NOMO-1 treated with DMSO at 0.1 percent for 48 hours (cell line): ENCODE measurements around the gene LDB3.
"Not testable (repeated sequence)": the region's sequence is repeated elsewhere in the genome, so short reads cannot be mapped to it uniquely, and the experiment has no call there.

Source experiments
- DNase-seq: peaks from one replicate; lab custom pipeline; 2025; ENCODE audit not compliant: unreplicated experiment; lab: John Stamatoyannopoulos, UW

Gene LDB3, protein sequence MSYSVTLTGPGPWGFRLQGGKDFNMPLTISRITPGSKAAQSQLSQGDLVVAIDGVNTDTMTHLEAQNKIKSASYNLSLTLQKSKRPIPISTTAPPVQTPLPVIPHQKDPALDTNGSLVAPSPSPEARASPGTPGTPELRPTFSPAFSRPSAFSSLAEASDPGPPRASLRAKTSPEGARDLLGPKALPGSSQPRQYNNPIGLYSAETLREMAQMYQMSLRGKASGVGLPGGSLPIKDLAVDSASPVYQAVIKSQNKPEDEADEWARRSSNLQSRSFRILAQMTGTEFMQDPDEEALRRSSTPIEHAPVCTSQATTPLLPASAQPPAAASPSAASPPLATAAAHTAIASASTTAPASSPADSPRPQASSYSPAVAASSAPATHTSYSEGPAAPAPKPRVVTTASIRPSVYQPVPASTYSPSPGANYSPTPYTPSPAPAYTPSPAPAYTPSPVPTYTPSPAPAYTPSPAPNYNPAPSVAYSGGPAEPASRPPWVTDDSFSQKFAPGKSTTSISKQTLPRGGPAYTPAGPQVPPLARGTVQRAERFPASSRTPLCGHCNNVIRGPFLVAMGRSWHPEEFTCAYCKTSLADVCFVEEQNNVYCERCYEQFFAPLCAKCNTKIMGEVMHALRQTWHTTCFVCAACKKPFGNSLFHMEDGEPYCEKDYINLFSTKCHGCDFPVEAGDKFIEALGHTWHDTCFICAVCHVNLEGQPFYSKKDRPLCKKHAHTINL

DNA sequence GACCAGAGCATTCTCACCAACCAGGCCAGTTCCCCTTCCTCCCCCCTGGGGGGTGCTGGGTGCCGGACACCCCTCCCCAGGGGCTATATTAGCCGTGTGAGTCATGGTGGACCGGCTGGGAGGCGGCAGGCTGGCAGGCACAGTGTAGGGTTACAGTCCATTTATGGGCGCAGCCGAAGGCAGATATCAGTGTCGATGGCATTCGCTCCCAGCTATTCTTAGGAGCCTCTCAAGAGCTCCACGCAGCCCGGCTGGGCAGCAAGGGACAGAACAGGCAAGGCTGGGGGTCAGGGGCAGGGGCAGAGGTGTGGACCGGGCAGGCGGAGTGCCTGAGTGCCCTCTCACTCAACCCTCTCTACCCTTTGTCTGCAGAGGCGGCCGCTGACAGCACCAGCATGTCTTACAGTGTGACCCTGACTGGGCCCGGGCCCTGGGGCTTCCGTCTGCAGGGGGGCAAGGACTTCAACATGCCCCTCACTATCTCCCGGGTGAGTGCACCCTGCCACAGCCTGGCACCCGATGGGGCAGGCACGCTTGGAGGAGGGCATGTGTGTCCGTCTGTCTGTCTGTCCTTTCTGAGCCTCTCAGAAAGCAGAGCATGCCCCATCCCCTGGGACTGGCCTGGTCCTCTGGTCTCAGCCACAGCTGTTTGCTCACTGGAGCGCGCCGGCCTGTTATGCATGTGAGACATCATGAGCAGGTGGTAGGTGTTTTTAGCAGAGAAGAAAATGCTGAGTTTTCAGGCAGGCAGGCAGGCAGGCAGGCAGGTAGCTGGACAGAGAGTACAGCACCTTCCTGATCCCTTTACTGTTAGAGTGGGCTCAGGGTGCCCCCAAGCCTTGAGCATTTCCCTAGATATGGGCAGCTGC lies at the start of gene LDB3:
Gene LDB3 (plus strand): TSS at position 215 of the 869 bp plus-strand sequence. CDS start 181 bp downstream, at position 396.
- no peak for DNase-seq

GRCh38 chr10:86628311-86628710 lies 40.0 kb upstream of the LDB3 start:
- DNase-seq: no peak

- no peak for DNase-seq
These were observed 38.2 kb upstream of the LDB3 start for GRCh38 chr10:86630079-86630478.

DNA sequence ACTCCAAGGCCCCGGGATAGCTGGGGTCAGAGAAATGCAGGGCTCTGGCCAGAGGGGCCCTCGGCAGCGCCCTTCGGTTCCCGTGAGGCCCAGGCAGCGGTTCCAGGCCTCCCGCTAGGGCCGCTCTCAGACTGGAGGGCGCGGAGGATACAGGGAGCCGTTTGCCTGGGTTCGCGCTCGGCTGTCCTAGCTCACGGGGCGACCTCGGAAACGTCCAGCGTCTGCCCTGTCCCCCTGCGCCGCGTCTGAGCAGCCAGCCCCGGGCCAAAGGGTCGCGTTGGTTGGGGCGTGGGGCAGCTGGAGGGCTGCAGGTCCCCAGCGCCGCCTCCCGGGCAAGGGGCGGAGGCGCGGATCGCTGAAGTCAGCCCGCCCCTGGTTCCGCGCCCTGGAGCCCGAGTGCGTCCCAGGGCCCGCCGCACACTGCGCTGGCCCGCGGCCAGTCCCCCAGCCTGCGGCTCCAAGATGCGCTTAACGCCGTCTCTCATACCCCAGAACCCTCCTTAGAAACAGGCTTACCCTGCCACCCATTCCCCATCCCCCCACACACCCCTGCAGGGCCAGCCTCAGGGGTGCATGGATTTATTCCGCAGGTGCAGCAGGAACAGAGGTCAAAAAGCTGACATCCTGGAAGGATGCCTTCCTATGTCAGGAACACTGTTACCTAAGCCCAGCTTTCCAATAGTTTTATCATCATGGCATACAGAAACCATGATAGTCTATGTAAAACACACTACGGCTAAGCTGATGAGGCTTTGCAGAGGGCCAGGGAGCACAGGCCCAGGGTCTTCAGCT lies 36.1 kb upstream of the LDB3 start:
- DNase-seq: no peak

DNA sequence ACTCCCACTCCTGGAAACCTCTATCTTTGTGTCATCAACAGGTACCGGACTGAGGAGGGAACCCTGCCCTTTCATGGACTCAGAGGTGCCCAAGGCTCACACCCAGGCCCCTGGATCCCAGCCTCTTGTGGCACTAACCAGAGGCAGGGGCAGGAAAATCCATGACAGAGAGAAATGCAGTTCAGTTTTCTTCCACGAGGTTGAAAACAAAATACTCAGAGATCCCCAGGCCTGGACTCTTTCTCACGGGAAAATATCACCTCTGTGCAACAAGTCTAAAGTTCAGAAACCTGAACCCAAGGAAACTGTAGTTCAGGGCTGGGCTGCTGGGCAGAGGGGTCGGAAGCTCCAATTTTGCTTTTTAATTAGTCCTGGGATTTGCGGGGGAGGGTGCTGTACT lies 35.4 kb upstream of the LDB3 start:
- no peak for DNase-seq

DNA sequence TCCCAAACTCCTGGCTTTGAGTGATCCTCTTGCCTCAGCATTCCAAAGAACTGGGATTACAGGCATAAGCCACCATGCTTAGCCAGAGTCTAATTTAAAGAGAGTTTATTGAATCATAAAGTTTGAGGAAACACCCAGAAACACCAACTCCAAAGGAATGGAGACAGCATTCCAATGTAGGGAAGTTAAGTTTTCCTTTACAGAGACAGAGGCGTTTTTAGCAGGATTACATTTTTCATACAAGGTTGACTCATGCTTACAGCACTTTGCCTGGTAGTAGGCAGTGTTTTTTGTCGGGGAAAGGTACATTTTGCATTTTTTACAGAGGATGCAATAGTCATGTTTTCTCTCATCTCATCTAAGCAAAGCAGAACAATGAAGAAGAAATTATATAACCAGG lies 32.9 kb upstream of the LDB3 start:
- DNase-seq: no peak

DNA sequence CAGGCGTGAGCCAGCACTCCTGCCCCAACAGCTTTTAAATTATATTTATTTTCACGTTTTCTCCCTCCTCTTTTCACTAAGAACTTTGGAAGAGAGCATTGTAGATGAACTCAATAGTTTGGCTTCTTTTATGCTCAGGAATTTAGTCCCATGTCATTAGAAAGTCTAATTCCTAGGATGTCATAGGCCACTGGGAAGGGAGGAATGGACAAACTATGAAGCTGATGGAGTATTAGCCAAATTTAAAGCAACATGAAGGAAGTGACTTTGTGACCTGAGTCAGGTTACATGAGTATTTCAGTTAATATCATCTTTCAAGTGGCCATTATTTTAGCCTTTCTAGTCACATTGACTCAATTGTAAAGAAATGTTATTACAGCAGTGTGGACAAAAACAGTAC lies 32.0 kb upstream of the LDB3 start:
- no peak for DNase-seq

GRCh38 chr10:86642021-86642420 lies 26.3 kb upstream of the LDB3 start:
- no peak for DNase-seq

DNA sequence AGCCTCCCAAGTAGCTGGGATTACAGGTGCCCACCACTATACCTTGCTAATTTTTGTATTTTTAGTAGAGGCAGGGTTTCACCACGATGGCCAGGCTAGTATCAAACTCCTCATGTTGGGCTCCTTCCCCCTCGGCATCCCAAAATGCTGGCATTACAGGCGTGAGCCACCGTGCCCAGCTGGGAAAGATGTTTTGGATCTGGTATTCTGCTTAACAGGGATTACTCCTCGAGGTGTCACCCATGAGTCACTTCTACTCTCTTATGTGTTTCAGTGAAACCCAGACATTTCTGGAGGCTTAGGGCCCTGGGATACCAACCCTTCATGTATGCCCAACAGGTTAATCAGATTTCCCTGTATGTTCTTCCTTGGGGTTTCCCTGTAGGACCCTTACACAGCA lies 25.8 kb upstream of the LDB3 start:
- no peak for DNase-seq

DNA sequence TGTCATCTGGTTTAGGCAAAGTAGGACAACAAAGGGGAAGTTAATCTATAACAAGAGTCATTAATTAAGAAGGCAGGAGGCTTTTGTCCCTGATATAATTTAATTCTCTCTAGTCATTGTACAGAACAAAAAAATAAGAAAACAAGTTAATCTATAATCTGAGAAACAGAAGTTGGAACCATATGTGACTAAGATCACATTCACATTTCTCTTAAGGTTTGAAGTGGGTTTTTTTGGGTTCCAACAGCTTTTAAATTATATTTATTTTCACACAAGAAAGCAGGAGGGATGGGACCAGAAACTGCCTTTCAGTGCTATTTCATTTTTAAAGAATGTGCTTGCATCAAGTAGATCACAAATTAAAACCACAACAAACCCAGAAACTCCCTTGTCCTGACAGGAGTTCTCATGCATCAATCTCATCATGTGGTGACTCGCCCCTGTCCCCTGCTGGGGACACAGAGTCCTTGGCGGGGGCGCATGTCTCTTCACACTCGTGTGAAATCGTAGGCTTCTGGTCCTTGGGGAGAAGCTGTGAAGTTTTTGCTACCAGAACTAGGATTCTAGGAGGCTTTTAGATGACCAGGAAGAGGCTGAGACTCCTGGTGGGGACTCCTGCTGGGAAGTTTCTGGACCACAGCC lies 24.0 kb upstream of the LDB3 start:
- no peak for DNase-seq

GRCh38 chr10:86644794-86645445 lies 23.4 kb upstream of the LDB3 start:
- DNase-seq: no peak

DNA sequence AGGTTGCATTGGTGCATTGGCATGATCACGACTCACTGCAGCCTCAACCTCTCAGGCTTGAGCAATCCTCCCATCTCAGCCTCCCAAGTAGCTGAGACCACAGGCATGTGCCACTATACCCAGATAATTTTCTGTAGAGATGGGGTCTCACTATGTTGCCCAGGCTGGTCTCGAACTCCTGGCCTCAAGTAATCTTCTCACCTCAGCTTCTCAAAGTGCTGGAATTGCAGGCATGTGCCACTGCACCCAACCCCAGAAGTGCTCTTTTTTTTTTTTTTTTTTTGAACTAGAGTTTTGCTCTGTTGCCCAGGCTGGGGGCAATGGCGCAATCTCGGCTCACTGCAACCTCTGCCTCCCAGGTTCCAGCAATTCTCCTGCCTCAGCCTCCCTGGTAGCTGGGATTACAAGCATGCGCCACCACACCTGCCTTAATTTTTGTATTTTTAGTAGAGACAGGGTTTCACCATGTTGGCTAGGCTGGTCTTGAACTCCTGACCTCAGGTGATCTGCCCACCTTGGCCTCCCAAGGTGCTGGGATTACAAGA lies 22.6 kb upstream of the LDB3 start:
- not testable (repeated sequence) for DNase-seq

DNA sequence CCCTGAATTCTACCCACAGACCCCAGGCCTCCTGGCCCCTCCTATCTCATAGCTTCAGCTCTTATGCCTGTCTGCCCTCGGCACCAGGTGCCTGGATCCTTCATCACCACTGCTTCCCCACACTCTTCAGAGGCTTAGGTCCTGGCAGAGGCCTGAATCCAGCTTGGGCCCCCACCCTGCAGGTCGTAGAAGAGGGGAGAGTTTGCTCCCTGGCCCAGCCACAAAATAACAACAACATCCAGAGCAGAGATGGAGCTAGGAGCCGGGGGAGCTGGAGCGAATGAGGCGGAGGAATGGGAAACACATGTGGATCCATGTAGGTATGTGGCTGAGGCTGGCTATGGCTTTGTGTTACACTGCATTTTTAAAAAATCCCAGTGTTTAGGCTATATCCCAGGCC lies 21.8 kb upstream of the LDB3 start:
- DNase-seq: no peak

DNA sequence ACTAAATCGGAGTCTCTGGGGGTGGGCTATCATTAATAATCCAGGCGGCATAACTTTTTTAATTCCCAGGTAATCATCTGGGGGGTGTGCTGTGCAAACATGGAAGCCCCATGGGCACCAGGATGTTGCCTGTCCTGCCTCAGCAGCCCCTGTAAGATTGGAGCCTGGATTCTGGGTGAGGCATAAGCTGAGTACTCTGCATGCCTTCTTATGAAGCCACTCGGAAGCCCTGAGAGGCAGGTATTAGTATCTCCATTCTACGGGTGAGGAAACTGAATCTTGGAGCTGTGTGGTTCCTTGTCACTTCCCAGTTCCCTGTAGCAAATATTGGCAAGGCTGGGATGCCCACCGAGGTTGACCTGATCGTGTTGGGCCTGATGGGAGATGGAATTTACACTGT lies 21.4 kb upstream of the LDB3 start:
- no peak for DNase-seq

GRCh38 chr10:86647773-86648703 lies 20.3 kb upstream of the LDB3 start:
- DNase-seq: no peak

DNA sequence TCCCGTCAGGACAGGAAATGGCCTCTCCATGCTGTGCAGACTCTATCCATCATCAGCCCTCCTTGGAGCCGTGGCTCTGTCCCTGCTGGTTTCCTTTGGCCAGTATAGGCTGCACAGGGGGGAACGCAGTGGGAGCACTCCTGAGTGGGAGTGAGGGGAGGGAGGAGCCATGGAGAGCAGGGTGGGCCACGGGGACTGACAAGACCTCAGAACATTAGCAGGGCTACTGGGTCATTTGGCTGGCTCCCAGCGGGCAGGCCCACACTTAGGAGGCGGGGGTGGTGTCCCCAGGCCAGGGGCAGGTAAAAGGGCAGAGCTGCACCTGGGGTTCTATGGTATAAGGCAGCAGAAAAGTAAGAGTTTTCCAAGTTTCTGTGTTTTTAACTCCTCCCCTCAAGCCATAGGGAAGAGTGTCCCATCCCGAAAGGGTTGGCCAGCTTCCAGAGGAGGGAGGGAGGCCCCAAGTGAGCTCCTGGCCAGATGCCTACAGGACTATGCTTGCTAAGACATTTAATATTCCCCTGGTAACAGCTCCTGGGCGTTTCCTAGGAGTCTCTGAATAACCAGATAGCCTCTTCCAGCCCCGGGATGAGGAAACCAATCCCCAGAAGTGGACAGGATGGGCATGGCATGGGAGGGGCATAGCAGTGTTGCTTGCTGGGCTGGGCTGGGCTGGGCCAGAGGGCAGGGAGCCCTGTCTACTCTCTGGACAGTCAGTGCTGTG lies 19.4 kb upstream of the LDB3 start:
- DNase-seq: no peak

DNA sequence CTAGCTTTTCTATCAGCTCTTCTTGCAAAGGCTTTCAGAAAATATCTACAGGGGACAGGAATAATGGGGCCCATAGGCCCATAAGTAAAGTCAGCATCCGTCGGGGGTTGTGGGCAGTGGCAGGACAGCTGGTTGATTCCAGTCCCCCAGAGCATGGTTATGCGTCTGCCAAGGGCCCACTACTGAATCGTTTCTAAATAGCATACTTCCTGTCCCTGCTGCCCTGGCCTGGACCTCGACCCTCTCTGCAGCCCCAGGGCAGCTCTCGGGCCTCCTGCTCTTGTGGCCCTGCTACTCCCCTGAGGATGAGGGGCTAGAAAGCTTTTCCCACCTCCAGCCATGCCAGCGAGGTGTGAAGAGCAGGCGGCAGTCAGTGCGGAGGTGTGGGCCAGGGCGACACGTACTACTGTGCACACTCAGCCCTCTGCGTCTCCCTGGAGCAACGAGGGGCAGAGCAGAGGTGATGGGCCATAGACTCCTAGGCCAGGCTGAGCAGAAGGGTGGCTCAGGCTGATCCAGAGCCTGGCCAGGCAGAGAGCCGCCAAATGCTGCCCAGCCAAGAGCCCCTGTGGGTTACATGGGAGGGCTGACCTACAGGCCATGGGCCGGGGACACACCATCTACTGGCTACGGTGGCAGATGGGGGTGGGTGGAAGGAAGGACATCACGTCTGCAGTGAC lies 18.7 kb upstream of the LDB3 start:
- no peak for DNase-seq
